GM12878 (cell line): Measurements from ENCODE around the gene UEVLD. TPM values are rescaled to one million over a fixed set of nuclear protein-coding genes. Genes with fewer than 3 reads are reported as not detected.

Experiments used
- ATAC-seq: fragments of 200-7000 bp; cut with Tn5 transposase; 3 replicates; pipeline ENCODE4 v1.9.1; 2020; ENCODE audit warnings: mild to moderate bottlenecking, moderate library complexity
- BruUV-seq: library from RNA; stranded (reverse); fragments of 400-500 nt; replicated peaks from 2 replicates; lab custom pipeline; 2021; lab: Mats Ljungman, UMichigan
- CTCF ChIA-PET: fragments of 300-600 bp; sonication (Branson Sonifier 250); formaldehyde crosslinking; extraction: SDS; loops from one replicate; lab custom pipeline; 2021; ENCODE audit warnings: inconsistent platforms; lab: Yijun Ruan, JAX
- POLR2A ChIA-PET: fragments of 350-600 bp; formaldehyde crosslinking; extraction: SDS; loops from one replicate; lab custom pipeline; 2021; ENCODE audit warnings: inconsistent platforms; lab: Charles Lee
- RAD21 ChIA-PET: fragments of 300-600 bp; sonication (Branson Sonifier 250); formaldehyde crosslinking; loops from one replicate; lab custom pipeline; 2023; ENCODE audit warnings: antibody characterized with exemption; ENCODE audit not compliant: unreplicated experiment; lab: Charles Lee
- SMC1A ChIA-PET: fragments of 300-600 bp; sonication (Branson Sonifier 250); formaldehyde crosslinking; loops from one replicate; lab custom pipeline; 2023; ENCODE audit not compliant: unreplicated experiment, uncharacterized antibody; lab: Charles Lee
- DNase-seq: peaks from one replicate; pipeline ENCODE4 v3.0.0-alpha.2; 2011; ENCODE audit warnings: low read depth, low spot score
- FAIRE-seq: peaks from 3 replicates; lab custom pipeline; 2011; peaks lifted over from hg19 to GRCh38; lab: Jason Lieb, UNC
- H2AFZ ChIP-seq: 2 replicates; pipeline ENCODE4 v1.6.0; 2011; ENCODE audit warnings: low read depth, low read length, control low read depth; ENCODE audit not compliant: control insufficient read depth
- H3K27ac ChIP-seq: 2 replicates; pipeline ENCODE4 v1.5.1; 2011; ENCODE audit warnings: control low read depth; ENCODE audit not compliant: control insufficient read depth, insufficient read depth
- H3K27me3 ChIP-seq, 2 experiments: replicated peaks in 1 of 2; 2 replicates each; pipeline versions ENCODE4 v1.6.0 to v1.6.1; 2011; ENCODE audit warnings: low read length in 1 of 2; ENCODE audit not compliant: control insufficient read depth in 2 of 2, insufficient read depth in 2 of 2
- H3K36me3 ChIP-seq, 2 experiments: 2 replicates each; pipeline ENCODE4 v1.5.1; 2011; ENCODE audit warnings: low read length in 1 of 2; ENCODE audit not compliant: control insufficient read depth in 2 of 2, insufficient read depth in 2 of 2
- H3K4me1 ChIP-seq: 2 replicates; pipeline ENCODE4 v1.6.1; 2011; ENCODE audit warnings: mild to moderate bottlenecking, low read length, moderate library complexity, mixed read lengths; ENCODE audit not compliant: control insufficient read depth, insufficient read depth
- H3K4me2 ChIP-seq: 2 replicates; pipeline ENCODE4 v1.6.0; 2011; ENCODE audit warnings: control low read depth; ENCODE audit not compliant: control insufficient read depth, insufficient read depth
- H3K4me3 ChIP-seq: fragments of 200-600 bp; sonication (generic); 2 replicates; pipeline ENCODE4 v1.5.1; 2016
- H3K79me2 ChIP-seq: 2 replicates; pipeline ENCODE4 v1.6.0; 2011; ENCODE audit warnings: low read length; ENCODE audit not compliant: control insufficient read depth, insufficient read depth
- H3K9ac ChIP-seq: 2 replicates; pipeline ENCODE4 v1.8.0; 2011; ENCODE audit warnings: low read length, control low read depth, mixed read lengths; ENCODE audit not compliant: control insufficient read depth, insufficient read depth
- H3K9me3 ChIP-seq: replicated peaks from 3 replicates; pipeline ENCODE4 v1.5.1; 2011; ENCODE audit warnings: mild to moderate bottlenecking, low read length; ENCODE audit not compliant: control insufficient read depth, insufficient read depth
- H4K20me1 ChIP-seq: 2 replicates; pipeline ENCODE4 v1.6.0; 2011; ENCODE audit not compliant: control insufficient read depth, insufficient read depth
- E2F8 ChIP-seq: fragments of 450-650 bp; IDR thresholded peaks from 2 replicates; pipeline ENCODE4 v1.6.1; 2018; ENCODE audit warnings: mild to moderate bottlenecking, low read depth, moderate library complexity; ENCODE audit not compliant: partially characterized antibody
- JUNB ChIP-seq: IDR thresholded peaks from 2 replicates; pipeline ENCODE4 v1.6.1; 2016; ENCODE audit warnings: antibody characterized with exemption, mild to moderate bottlenecking
- NBN ChIP-seq: fragments of 450-650 bp; IDR thresholded peaks from 2 replicates; pipeline ENCODE4 v1.6.1; 2016
- TCF12 ChIP-seq: IDR thresholded peaks from 2 replicates; pipeline ENCODE4 v1.6.1; 2011; ENCODE audit warnings: low read depth, mild to moderate bottlenecking, low read length
- ZBTB11 ChIP-seq: fragments of 450-650 bp; formaldehyde crosslinking; IDR thresholded peaks from 2 replicates; pipeline ENCODE4 v1.5.0; 2022; ENCODE audit warnings: mild to moderate bottlenecking, missing genetic modification characterization
- ZNF217 ChIP-seq: fragments of 450-650 bp; IDR thresholded peaks from 2 replicates; pipeline ENCODE4 v1.6.1; 2017; ENCODE audit warnings: antibody characterized with exemption, mild to moderate bottlenecking
- WGBS: methylation state at CpG from one replicate; pipeline ENCODE4 v1.1.6; 2016; ENCODE audit warnings: low lambda C conversion rate; ENCODE audit not compliant: insufficient replicate concordance, insufficient coverage; ENCODE audit errors: missing lambda C conversion rate; 5-methylcytosine and 5-hydroxymethylcytosine counted together
- in situ Hi-C: fragments of 300-500 bp; cut with MboI; formaldehyde crosslinking; loops from 9 replicates; pipeline ENCODE4 v1.14.3; 2018; ENCODE audit warnings: mixed read lengths
- intact Hi-C: fragments of 100-400 bp; cut with micrococcal nuclease; formaldehyde crosslinking; loops from one replicate; pipeline ENCODE4 v1.14.2; 2022; ENCODE audit not compliant: unreplicated experiment
- polyA plus RNA-seq, 11 experiments: library from polyadenylated mRNA; depleted of rRNA in 4 of 11; unstranded in 6 of 11; stranded (reverse) in 5 of 11; fragments of >200 nt; fragmentation: Nextera tagmentation in 4 of 11; fragmentation: Illumina TruSeq in 1 of 11; extraction: Ambion mirVana in 4 of 11; extraction: Trizol in 1 of 11; gene quantifications; 1 replicate in 1 of 11; 2 replicates in 10 of 11; pipeline versions ENCODE4 v1.2.1 to v1.2.3, GENCODE V29; 2011 to 2016; ENCODE audit warnings: inconsistent platforms in 2 of 11, missing spikeins in 2 of 11, low read depth in 1 of 11
- total RNA-seq, 4 experiments: library from RNA; depleted of rRNA in 3 of 4; stranded (reverse); fragments of >200 nt in 3 of 4; fragmentation: Illumina TruSeq in 1 of 4; extraction: Trizol in 1 of 4; gene quantifications; 2 replicates each; pipeline versions ENCODE4 v1.2.1 to v1.2.3, GENCODE V29; 2013 to 2021
- TF ChIP-seq, protein P1 (sequence below): fragments of 450-650 bp; IDR thresholded peaks from 2 replicates; pipeline ENCODE4 v1.6.1; 2017; ENCODE audit warnings: mild to moderate bottlenecking, moderate library complexity
- TF ChIP-seq, protein P2 (sequence below): IDR thresholded peaks from 2 replicates; pipeline ENCODE4 v1.6.1; 2011; ENCODE audit warnings: low read depth, low read length, improper control_type of control experiment, borderline replicate concordance

UEVLD gene
- total and polyA plus RNA-seq, 10 of the 15 experiments (the other 5 are each of a cell fraction or from before 2014, with no cell fraction given) = 6.5 to 16.3 (median 13.4) TPM

DNA sequence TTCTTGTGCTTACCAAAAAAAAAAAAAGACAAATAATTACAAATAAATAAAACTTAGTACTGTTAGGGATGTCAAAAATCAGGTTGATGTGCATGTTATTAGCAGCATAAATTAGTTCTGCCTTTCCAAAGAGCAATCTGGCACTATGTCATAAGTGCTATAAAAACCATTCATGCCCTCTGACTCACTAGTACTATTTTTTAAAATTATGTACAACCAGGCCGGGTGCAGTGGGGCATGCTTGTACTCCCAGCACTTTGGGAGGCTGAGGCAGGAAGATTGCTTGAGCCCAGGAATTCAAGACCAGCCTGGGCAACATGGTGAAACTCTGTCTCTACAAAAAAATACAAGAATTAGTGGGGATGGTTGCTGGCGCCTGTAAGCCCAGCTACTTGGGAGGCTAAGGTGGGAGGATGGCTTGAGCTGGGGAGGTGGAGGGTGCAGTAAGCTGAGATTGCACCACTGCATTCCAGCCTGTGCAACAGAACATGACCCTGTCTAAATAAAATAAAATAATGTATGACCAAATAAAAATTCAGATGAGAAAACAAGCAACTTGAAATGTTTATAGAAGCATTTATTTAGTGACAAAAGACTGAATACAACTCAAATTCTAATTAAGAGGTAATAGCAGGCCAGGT is 25.3 kb downstream of the UEVLD start:
- intact Hi-C loops = no loop called here
- Histone ChIP-seq H3K36me3 (peaks cover 0 to 7% of the 10 kb centered on the region in 2 experiments; a peak in 1 of 4 replicates), H2AFZ (no peak overlapping the region), H3K27me3 (no peaks in the 10 kb centered on the region), H3K9ac (no peak overlapping the region), H3K4me3 (no peak overlapping the region), H4K20me1 (no peaks in the 10 kb centered on the region), H3K79me2 (no peaks in the 10 kb centered on the region), H3K4me2 (no peak overlapping the region), H3K9me3 (no peaks in the 10 kb centered on the region), H3K27ac (no peak overlapping the region), H3K4me1 (no peaks in the 10 kb centered on the region)
- in situ Hi-C loops = no loop called here
- DNase-seq (no peak), FAIRE-seq (no peak), ATAC-seq (no peak)
- no TSS peak for BruUV-seq
- RAD21 ChIA-PET = interaction anchor here (1.6 kb wide), 1 partner anchor 205 kb away, joined by 3 read pairs; no protein-coding TSS in a partner anchor
- POLR2A ChIA-PET = no interaction called here
- CTCF ChIA-PET = interaction anchor here (0.6 to 1.2 kb wide), 2 partner anchors 16 to 84 kb away, joined by 3 read pairs; no protein-coding TSS in a partner anchor
- 98% methylated on average over 2 of the region's 2 CpGs for WGBS
- TF ChIP-seq NBN = no peak
- TF ChIP-seq TCF12 = no peak
- no peak for TF ChIP-seq E2F8
- no peak for TF ChIP-seq JUNB
- TF ChIP-seq, protein P1, sequence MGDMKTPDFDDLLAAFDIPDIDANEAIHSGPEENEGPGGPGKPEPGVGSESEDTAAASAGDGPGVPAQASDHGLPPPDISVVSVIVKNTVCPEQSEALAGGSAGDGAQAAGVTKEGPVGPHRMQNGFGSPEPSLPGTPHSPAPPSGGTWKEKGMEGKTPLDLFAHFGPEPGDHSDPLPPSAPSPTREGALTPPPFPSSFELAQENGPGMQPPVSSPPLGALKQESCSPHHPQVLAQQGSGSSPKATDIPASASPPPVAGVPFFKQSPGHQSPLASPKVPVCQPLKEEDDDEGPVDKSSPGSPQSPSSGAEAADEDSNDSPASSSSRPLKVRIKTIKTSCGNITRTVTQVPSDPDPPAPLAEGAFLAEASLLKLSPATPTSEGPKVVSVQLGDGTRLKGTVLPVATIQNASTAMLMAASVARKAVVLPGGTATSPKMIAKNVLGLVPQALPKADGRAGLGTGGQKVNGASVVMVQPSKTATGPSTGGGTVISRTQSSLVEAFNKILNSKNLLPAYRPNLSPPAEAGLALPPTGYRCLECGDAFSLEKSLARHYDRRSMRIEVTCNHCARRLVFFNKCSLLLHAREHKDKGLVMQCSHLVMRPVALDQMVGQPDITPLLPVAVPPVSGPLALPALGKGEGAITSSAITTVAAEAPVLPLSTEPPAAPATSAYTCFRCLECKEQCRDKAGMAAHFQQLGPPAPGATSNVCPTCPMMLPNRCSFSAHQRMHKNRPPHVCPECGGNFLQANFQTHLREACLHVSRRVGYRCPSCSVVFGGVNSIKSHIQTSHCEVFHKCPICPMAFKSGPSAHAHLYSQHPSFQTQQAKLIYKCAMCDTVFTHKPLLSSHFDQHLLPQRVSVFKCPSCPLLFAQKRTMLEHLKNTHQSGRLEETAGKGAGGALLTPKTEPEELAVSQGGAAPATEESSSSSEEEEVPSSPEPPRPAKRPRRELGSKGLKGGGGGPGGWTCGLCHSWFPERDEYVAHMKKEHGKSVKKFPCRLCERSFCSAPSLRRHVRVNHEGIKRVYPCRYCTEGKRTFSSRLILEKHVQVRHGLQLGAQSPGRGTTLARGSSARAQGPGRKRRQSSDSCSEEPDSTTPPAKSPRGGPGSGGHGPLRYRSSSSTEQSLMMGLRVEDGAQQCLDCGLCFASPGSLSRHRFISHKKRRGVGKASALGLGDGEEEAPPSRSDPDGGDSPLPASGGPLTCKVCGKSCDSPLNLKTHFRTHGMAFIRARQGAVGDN = no peak
- TF ChIP-seq ZNF217 = no peak
- no peak for TF ChIP-seq ZBTB11 (CRISPR knock-in tag)
- TF ChIP-seq, protein P2, sequence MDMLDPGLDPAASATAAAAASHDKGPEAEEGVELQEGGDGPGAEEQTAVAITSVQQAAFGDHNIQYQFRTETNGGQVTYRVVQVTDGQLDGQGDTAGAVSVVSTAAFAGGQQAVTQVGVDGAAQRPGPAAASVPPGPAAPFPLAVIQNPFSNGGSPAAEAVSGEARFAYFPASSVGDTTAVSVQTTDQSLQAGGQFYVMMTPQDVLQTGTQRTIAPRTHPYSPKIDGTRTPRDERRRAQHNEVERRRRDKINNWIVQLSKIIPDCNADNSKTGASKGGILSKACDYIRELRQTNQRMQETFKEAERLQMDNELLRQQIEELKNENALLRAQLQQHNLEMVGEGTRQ = no peak
- SMC1A ChIA-PET = interaction anchor here (1.1 to 2.1 kb wide), 3 partner anchors 8 to 16 kb away, joined by 3 to 7 read pairs (median 6); no protein-coding TSS in a partner anchor
